Mesenchymal stem cell (in vitro differentiated cells and primary cell): ENCODE results near the gene FILIP1L.

Experiments used
- DNase-seq: peaks from one replicate; pipeline ENCODE4 v3.0.0-alpha.2; 2013
- H2AFZ ChIP-seq: one replicate; pipeline ENCODE4 v1.6.1; 2013; ENCODE audit warnings: low read depth, mild to moderate bottlenecking, control low read depth, inconsistent platforms, low read length, moderate library complexity
- H2AK5ac ChIP-seq: 2 replicates; pipeline ENCODE4 v1.6.1; 2013; ENCODE audit warnings: low read length, moderate library complexity, mild to moderate bottlenecking, inconsistent platforms; ENCODE audit not compliant: severe bottlenecking
- H2BK120ac ChIP-seq: one replicate; pipeline ENCODE4 v1.6.1; 2013; ENCODE audit warnings: low read depth, mild to moderate bottlenecking, inconsistent platforms, low read length, moderate library complexity
- H2BK12ac ChIP-seq, 2 experiments: one replicate each; pipeline ENCODE4 v1.6.1; 2013; ENCODE audit warnings: inconsistent platforms in 2 of 2, low read length in 2 of 2, mild to moderate bottlenecking in 2 of 2, moderate library complexity in 2 of 2, control low read depth in 1 of 2
- H2BK15ac ChIP-seq: one replicate; pipeline ENCODE4 v1.6.1; 2013; ENCODE audit warnings: mild to moderate bottlenecking, low read depth, inconsistent platforms; ENCODE audit not compliant: poor library complexity, severe bottlenecking
- H2BK5ac ChIP-seq: 2 replicates; pipeline ENCODE4 v1.6.1; 2013; ENCODE audit warnings: low read depth, mild to moderate bottlenecking, low read length, control low read depth, inconsistent platforms; ENCODE audit not compliant: poor library complexity, severe bottlenecking
- H3K14ac ChIP-seq, 2 experiments: one replicate each; pipeline ENCODE4 v1.6.1; 2013; ENCODE audit warnings: inconsistent platforms in 2 of 2, low read length in 2 of 2, control low read depth in 1 of 2, mild to moderate bottlenecking in 1 of 2, moderate library complexity in 1 of 2
- H3K18ac ChIP-seq, 2 experiments: one replicate each; pipeline ENCODE4 v1.6.1; 2013; ENCODE audit warnings: inconsistent platforms in 2 of 2, low read length in 2 of 2, control low read depth in 1 of 2, low read depth in 1 of 2, mild to moderate bottlenecking in 1 of 2
- H3K23ac ChIP-seq, 2 experiments: one replicate each; pipeline ENCODE4 v1.6.1; 2013; ENCODE audit warnings: inconsistent platforms in 2 of 2, low read length in 2 of 2, mild to moderate bottlenecking in 2 of 2, moderate library complexity in 2 of 2, control low read depth in 1 of 2
- H3K27ac ChIP-seq: 2 replicates; pipeline ENCODE4 v1.5.1; 2013; ENCODE audit warnings: mild to moderate bottlenecking, moderate library complexity, low read length, control low read depth, inconsistent platforms; ENCODE audit not compliant: poor library complexity, severe bottlenecking
- H3K27me3 ChIP-seq, 2 experiments: 2 replicates each; pipeline versions ENCODE4 v1.6.1 to v1.7.0; 2013; ENCODE audit warnings: low read length in 2 of 2, mild to moderate bottlenecking in 2 of 2, moderate library complexity in 2 of 2, control low read depth in 1 of 2, inconsistent platforms in 1 of 2; ENCODE audit not compliant: control insufficient read depth in 1 of 2, insufficient read depth in 1 of 2
- H3K36me3 ChIP-seq, 2 experiments: 2 replicates each; pipeline versions ENCODE4 v1.6.1 to v1.7.0; 2013; ENCODE audit warnings: low read length in 2 of 2, control low read depth in 1 of 2, inconsistent platforms in 1 of 2, low read depth in 1 of 2, mild to moderate bottlenecking in 1 of 2; ENCODE audit not compliant: insufficient read depth in 2 of 2, control insufficient read depth in 1 of 2
- H3K4ac ChIP-seq, 2 experiments: one replicate each; pipeline ENCODE4 v1.6.1; 2013; ENCODE audit warnings: inconsistent platforms in 2 of 2, low read length in 2 of 2, mild to moderate bottlenecking in 2 of 2, moderate library complexity in 2 of 2, control low read depth in 1 of 2, low read depth in 1 of 2
- H3K4me1 ChIP-seq: 2 replicates; pipeline ENCODE4 v1.6.1; 2013; ENCODE audit warnings: low read depth, low read length, control low read depth; ENCODE audit not compliant: control insufficient read depth, insufficient read depth
- H3K4me2 ChIP-seq: 2 replicates; pipeline ENCODE4 v1.6.1; 2013; ENCODE audit warnings: low read length, mild to moderate bottlenecking, inconsistent platforms; ENCODE audit not compliant: poor library complexity, severe bottlenecking
- H3K4me3 ChIP-seq, 2 experiments: 2 replicates each; pipeline versions ENCODE4 v1.5.1 to v1.7.0; 2013; ENCODE audit warnings: low read length in 2 of 2, mild to moderate bottlenecking in 2 of 2, control low read depth in 1 of 2, low read depth in 1 of 2; ENCODE audit not compliant: insufficient read depth in 1 of 2
- H3K79me1 ChIP-seq: replicated peaks from 2 replicates; pipeline ENCODE4 v1.6.1; 2013; ENCODE audit warnings: mild to moderate bottlenecking, control low read depth, low read length, inconsistent platforms; ENCODE audit not compliant: poor library complexity, severe bottlenecking
- H3K9ac ChIP-seq: 2 replicates; pipeline ENCODE4 v1.7.0; 2013; ENCODE audit warnings: mild to moderate bottlenecking, low read length, moderate library complexity
- H3K9me3 ChIP-seq: 2 replicates; pipeline ENCODE4 v1.7.0; 2013; ENCODE audit warnings: mild to moderate bottlenecking, low read length; ENCODE audit not compliant: control insufficient read depth
- H4K8ac ChIP-seq: one replicate; pipeline ENCODE4 v1.6.1; 2013; ENCODE audit warnings: inconsistent platforms, mild to moderate bottlenecking, low read length, moderate library complexity
- H4K91ac ChIP-seq: one replicate; pipeline ENCODE4 v1.6.1; 2013; ENCODE audit warnings: mild to moderate bottlenecking, low read length, inconsistent platforms
- WGBS: methylation state at CpG from one replicate; pipeline ENCODE4 v1.1.7; 2013; ENCODE audit warnings: mixed read lengths; 5-methylcytosine and 5-hydroxymethylcytosine counted together

FILIP1L gene

DNA sequence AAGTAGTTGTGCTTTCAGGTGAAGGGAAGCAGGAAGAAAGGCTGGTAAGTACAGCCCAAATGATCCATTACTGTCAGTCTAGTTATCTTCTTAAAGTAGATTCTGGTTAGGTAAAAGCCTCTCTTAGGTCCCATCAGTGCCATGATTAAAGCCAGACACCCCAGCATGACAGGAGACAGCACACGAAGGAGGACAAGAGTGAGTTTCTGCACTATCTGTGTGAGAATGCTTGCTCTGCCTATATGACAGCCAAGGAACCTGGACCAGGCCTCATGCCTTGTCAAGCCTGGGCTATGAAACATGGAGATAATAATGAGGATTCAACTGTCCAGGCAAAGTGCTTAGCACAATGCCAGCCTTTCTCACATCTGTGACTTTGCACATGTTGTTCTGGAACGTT, 13.5 kb upstream of the FILIP1L start:
- Histone ChIP-seq H3K14ac (no peak overlapping the region), H3K23ac (no peak overlapping the region), H3K18ac (peak overlapping the region in 1 of 2 experiments; percentile 64), H2BK5ac (no peak overlapping the region), H2BK12ac (peak overlapping the region in 1 of 2 experiments; percentile 10), H2AFZ (no peak overlapping the region), H3K4me3 (no peak overlapping the region), H3K4ac (peak overlapping the region in 1 of 2 experiments; percentile 7), H2AK5ac (no peak overlapping the region), H3K9ac (no peak overlapping the region), H3K79me1 (no peaks in the 10 kb centered on the region), H3K27ac (no peak overlapping the region), H2BK15ac (no peak overlapping the region), H2BK120ac (no peak overlapping the region), H3K27me3 (no peaks in the 10 kb centered on the region), H3K36me3 (peaks cover 0 to 2% of the 10 kb centered on the region in 2 experiments), H3K4me2 (no peak overlapping the region), H4K91ac (no peak overlapping the region), H4K8ac (no peak overlapping the region), H3K4me1 (no peaks in the 10 kb centered on the region), H3K9me3 (no peaks in the 10 kb centered on the region)
- 40% methylated on average over 2 of the region's 2 CpGs for WGBS
- no peak for DNase-seq

GRCh38 chr3:100125161-100125938, 11.0 kb upstream of the FILIP1L start:
- DNase-seq = peak; percentile 25
- H3K23ac ChIP-seq = no peak overlapping the region
- no peak overlapping the region for H2AK5ac ChIP-seq
- 59% methylated on average over 3 of the region's 5 CpGs for WGBS
- H3K9ac ChIP-seq = no peak overlapping the region
- peaks cover 0 to 2% of the 10 kb centered on the region in 2 experiments for H3K36me3 ChIP-seq
- H3K27ac ChIP-seq = no peak overlapping the region
- no peak overlapping the region for H3K14ac ChIP-seq
- no peak overlapping the region for H2BK12ac ChIP-seq
- H4K8ac ChIP-seq = no peak overlapping the region
- H3K4ac ChIP-seq = no peak overlapping the region
- no peaks in the 10 kb centered on the region for H3K27me3 ChIP-seq
- H2AFZ ChIP-seq = no peak overlapping the region
- H3K79me1 ChIP-seq = no peaks in the 10 kb centered on the region
- H3K4me3 ChIP-seq = no peak overlapping the region
- no peak overlapping the region for H4K91ac ChIP-seq
- H3K18ac ChIP-seq = peak overlapping the region in 1 of 2 experiments; percentile 43
- no peak overlapping the region for H2BK120ac ChIP-seq
- no peak overlapping the region for H3K4me2 ChIP-seq
- no peaks in the 10 kb centered on the region for H3K4me1 ChIP-seq
- H2BK15ac ChIP-seq = no peak overlapping the region
- no peaks in the 10 kb centered on the region for H3K9me3 ChIP-seq
- no peak overlapping the region for H2BK5ac ChIP-seq

GRCh38 chr3:100124201-100124761, 10.0 kb upstream of the FILIP1L start:
- peak overlapping the region; percentile 9 for H2BK120ac ChIP-seq
- H2AK5ac ChIP-seq = no peak overlapping the region
- peak overlapping the region; percentile 63 for H4K8ac ChIP-seq
- no peak for DNase-seq
- H3K9me3 ChIP-seq = no peaks in the 10 kb centered on the region
- no peak overlapping the region for H3K27ac ChIP-seq
- no peak overlapping the region for H4K91ac ChIP-seq
- peaks cover 0 to 2% of the 10 kb centered on the region in 2 experiments for H3K36me3 ChIP-seq
- no peak overlapping the region for H3K4me2 ChIP-seq
- no peak overlapping the region for H3K9ac ChIP-seq
- no peaks in the 10 kb centered on the region for H3K79me1 ChIP-seq
- peak overlapping the region in 1 of 2 experiments; percentile 64 for H3K18ac ChIP-seq
- H3K23ac ChIP-seq = no peak overlapping the region
- H3K4me1 ChIP-seq = no peaks in the 10 kb centered on the region
- H3K14ac ChIP-seq = peak overlapping the region in 1 of 2 experiments; percentile 58
- H3K4ac ChIP-seq = no peak overlapping the region
- H3K27me3 ChIP-seq = no peaks in the 10 kb centered on the region
- 80% methylated on average over 4 of the region's 5 CpGs for WGBS
- no peak overlapping the region for H2BK15ac ChIP-seq
- no peak overlapping the region for H2BK5ac ChIP-seq
- H2AFZ ChIP-seq = no peak overlapping the region
- peak overlapping the region in 1 of 2 experiments; percentile 39 for H2BK12ac ChIP-seq
- no peak overlapping the region for H3K4me3 ChIP-seq

DNA sequence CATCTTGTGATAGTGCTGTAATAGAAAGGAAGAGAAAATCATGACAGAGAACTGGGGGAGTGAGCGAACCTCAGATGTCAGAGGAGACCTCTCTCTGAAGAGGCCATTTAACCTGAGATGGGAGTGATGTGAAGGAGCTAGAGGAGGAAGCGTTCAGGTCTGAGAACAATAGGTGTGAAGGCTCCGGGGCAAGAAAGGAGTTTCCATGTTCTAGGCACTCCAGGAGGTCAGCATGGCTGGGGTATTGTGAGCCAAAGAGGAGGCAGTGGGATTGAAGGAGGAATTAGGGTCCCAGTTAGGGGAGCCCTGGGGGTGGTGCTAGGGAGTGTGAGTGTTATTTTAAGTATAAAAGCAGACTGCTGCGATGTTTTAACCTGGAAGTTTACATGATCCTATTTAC, 8.8 kb upstream of the FILIP1L start:
- no peak overlapping the region for H3K18ac ChIP-seq
- no peak overlapping the region for H3K4ac ChIP-seq
- 89% methylated on average over 4 of the region's 4 CpGs for WGBS
- no peak overlapping the region for H2BK5ac ChIP-seq
- no peak overlapping the region for H2BK12ac ChIP-seq
- DNase-seq = no peak
- H3K9ac ChIP-seq = no peak overlapping the region
- H3K4me2 ChIP-seq = no peak overlapping the region
- no peak overlapping the region for H3K4me3 ChIP-seq
- H3K27me3 ChIP-seq = no peaks in the 10 kb centered on the region
- no peak overlapping the region for H3K23ac ChIP-seq
- H3K14ac ChIP-seq = no peak overlapping the region
- H4K91ac ChIP-seq = no peak overlapping the region
- no peak overlapping the region for H2BK15ac ChIP-seq
- H3K4me1 ChIP-seq = no peaks in the 10 kb centered on the region
- no peaks in the 10 kb centered on the region for H3K79me1 ChIP-seq
- no peak overlapping the region for H3K27ac ChIP-seq
- H4K8ac ChIP-seq = no peak overlapping the region
- H3K9me3 ChIP-seq = no peaks in the 10 kb centered on the region
- peaks cover 0 to 2% of the 10 kb centered on the region in 2 experiments for H3K36me3 ChIP-seq
- no peak overlapping the region for H2AK5ac ChIP-seq
- no peak overlapping the region for H2AFZ ChIP-seq
- no peak overlapping the region for H2BK120ac ChIP-seq
